SK-N-SH treated with all-trans-retinoic acid at 6 μM for 48 hours (cell line): ENCODE data around the gene NTN1.

Experiments used
- ARNTL ChIP-seq: fragments of 450-650 bp; formaldehyde crosslinking; IDR thresholded peaks from 2 replicates; pipeline ENCODE4 v1.5.0; 2020; ENCODE audit warnings: low read depth, mild to moderate bottlenecking, moderate library complexity, borderline replicate concordance
- ESRRG ChIP-seq: fragments of 250-450 bp; sonication (Bioruptor Pico); IDR thresholded peaks from 2 replicates; pipeline ENCODE4 v1.6.1; 2021; ENCODE audit warnings: mild to moderate bottlenecking
- ZNF565 ChIP-seq: fragments of 450-650 bp; formaldehyde crosslinking; conservative IDR thresholded peaks from 2 replicates; pipeline ENCODE4 v1.5.0; 2020; ENCODE audit warnings: low read depth, mild to moderate bottlenecking, moderate library complexity

- TF ChIP-seq ZNF565 (CRISPR knock-in tag) (no peak), ARNTL (no peak), ESRRG (CRISPR knock-in tag) (no peak)
Observed at GRCh38 chr17:9272501-9273200, 251.3 kb downstream of the NTN1 start.
